Measurements from ENCODE around the gene AATK.

AATK gene

DNA sequence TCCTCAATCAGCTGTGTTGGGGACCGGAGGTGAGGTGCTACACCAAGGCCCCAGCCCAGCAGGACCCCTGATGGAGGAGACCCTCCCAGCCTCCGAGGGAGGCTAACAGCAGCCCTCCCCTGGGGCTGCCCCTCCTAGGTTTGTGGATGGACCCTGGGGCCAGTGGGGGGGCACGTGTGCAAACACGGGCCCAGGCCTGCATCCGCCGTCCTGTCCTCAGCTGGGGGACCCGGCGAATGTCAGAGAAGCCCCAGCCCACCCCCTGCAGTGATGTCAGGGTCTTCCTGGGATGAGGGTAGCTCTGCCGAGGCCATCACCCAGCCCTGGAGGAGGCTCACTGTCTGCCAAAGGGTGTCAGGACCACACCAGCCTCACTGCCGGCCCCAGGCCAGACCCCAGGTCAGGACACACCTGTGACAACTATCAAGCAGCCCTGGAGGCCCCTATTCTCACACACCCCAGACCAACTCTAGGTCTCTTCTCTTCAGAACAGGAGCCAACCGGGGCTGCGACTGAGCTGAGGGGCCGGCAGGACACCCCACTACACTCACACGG lies 30.0 kb upstream of the AATK start:
- DNase-seq (ENCODE audit: low read depth): no peak

DNA sequence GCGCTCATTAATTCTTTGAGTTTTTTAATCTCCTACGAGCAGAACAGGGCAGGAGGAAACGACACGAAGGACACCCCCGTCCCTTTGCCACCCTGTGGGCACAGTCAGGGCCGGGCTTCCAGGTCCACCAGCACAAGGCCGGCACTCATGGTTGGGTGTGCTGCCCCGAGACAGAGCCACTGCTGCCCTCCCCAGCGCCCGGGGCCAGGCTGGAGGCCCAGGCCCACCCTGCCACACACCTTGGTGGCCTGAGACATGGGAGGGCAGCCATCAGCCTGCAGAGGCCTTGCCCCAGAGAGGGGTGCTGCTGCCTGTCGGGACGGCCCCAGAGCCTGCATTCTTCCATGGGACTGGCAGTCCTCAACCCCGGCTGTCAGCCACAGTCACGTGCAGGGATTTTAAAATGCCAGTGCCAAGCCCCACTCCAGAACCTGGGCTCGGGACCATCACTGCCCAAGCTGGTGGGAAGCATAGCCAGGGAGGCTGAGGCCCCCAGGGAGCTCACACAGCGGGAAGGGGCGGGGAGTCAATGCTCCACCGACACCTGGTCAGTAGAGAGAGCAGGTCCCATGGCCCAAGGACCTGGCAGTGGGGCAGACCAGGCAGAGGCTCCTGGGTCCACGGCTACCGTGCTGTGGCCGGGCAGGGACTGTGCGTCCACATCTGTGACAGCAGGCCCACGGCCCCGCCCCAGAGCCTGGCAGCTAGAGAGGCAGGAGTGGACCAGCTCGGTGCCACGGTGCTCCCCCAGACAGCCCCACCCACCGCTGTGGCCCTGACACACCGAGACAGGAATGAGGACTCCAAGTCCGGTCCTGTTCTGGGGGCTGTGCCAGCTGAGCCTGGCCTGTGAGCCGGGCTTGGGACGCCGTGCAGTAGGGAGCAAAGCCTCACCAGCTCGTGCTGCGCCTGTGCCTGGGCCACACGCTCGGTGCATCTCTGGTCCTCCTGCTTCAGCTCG lies 29.2 kb upstream of the AATK start:
- no peak for DNase-seq (ENCODE audit: low read depth)

DNA sequence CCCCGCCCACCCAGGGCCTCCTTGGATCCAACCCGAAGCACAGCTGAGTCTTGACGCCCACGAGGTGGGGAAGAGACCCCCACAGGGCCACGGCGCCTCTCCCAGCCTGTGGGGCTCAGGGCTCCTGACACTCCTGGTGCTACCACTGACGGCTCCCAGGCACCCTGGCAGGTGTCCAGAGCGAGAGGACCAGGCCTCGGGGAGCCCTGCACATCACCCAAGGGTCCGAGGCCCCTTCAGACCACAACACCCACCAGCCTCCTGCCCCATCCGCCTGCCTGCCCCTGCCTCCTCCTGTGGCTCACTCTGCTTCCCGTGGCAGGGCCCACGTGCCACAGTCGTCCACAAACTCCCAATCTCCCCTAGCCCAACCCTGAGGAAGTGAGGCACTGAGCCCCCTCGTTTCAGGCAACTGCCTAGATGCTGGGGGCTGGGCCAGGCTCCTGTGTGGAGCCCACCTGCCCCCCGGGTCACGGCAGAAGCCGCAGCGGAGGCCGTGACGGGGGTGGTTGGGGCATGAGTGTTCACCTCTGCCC lies 28.3 kb upstream of the AATK start:
- no peak for DNase-seq (ENCODE audit: low read depth)

DNA sequence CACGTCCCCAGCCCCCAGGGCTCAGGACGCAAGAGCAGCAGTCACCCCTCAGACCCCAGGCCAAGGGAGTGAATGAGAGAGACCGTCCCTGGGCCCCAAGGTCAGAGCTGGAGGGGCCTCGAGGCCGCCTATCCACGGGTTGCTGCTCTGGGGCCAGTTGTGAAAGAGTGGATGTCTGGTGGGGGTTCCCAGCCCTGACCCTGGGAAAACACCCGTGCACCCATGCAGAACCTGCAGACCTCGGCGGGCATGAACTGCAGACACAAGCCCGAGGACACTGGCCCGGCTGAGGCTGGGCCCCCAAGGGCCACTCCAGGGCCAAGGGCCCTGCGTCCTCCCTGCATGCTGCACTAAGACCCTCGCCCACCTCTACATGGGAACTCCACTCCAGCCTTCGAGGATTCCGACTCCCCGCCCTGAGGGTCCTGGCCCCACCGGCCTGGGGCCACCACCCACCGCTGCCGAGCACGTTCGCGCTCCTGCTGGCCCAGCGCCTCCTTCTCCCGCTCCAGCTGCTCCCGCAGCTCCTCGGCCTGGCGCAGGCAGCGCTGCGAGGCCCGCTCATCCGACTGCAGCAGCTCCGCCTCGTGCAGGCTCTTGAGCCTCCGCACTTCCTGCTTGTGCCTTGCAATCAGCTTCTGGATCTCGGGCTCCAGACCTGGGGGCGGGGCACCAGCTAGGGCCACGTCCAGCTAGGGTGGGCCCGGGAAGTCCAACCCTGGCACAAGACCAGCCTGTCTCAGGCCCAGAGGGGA lies 27.6 kb upstream of the AATK start:
- DNase-seq (ENCODE audit: low read depth): no peak

DNA sequence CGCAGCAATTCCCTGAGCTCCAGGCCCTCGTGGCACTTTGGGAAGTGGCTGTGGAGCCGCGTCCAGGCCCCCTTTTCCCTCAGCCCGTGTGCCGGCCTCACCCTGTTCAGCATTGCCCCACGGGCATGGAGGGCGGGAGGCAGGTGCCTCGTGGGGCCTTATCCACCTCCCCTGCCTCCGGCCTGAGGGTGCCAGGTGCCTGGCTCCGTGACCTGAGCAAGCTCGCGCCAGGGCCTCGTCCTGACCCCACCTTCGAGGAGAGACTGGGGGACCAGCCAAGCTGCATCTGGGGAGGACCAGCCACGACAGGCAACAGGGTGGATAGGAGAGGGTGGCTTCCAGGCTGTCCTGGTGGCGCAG lies 27.0 kb upstream of the AATK start:
- DNase-seq (ENCODE audit: low read depth): no peak

DNA sequence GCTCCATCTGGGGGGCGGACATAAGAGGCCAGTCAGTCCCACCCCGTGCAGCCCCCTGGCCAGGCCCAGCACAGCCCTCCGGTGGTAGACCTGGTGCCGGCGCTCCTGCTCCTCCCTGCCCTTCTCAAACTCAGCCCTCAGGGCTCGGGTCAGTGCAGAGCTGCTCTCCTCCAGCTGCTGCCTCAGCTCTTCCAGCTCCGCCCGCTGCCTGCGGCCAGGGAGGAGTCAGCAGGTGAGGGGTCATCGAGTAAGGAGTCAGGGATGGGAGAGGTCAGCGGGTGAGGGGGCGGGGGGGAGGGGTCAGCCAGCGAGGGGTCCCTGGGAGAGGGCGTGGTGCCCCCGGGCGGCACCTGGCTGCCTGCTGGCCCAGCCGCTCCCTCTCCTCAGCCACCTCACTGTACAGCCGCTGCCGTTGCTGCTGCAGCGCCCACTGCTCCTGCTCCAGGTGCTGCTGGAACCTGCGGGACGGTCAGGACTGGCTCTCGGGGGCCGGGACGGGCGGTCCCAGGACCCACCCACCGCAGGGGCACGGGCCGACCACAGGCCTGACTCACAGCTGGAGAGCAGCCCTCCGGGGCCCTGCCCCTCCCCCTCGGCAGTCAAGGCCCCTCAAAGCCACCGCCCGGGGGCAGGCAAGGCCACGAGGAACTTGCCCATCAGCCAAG lies 26.5 kb upstream of the AATK start:
- DNase-seq (ENCODE audit: low read depth): no peak

DNA sequence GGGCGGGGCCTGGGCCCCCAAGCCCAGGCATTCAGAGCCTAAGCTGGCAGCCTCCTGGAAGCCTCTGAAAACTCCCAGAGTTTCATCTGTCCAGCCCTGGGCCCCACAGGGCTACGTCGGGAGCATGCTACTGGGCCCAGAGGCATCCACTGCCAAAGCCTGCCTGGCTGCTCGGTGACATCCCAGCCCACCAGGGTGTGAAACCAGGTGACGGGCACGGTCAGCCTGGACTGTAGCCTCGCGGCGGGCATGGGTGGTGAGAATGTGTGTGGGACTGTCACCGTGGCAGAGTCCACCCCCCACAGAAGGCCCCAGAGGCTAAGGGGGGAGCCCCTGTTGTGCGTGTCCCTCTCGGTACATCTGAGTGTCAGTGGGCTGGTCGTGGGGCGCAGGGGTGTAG lies 25.6 kb upstream of the AATK start:
- no peak for DNase-seq (ENCODE audit: low read depth)

DNA sequence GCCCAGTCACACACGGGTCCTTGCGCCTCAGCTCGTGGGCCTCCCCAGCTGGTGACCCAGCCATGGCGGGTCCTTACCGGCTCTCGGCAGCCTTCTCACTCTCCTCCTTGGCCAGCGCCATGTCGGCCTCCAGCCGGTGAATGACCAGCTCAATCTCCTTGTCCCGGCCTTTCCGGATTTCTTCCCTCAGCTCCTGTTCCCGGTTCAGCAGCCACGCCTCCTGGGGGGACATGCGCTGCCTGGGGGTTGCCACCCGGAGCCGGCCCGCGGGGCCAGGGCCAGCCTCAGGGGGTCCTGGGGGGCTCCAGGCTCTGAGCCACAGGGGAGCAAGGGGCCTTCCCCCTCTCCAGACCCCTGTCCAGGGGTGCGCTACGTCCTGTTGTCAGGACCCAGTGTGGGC lies 25.1 kb upstream of the AATK start:
- DNase-seq (ENCODE audit: low read depth): no peak

DNA sequence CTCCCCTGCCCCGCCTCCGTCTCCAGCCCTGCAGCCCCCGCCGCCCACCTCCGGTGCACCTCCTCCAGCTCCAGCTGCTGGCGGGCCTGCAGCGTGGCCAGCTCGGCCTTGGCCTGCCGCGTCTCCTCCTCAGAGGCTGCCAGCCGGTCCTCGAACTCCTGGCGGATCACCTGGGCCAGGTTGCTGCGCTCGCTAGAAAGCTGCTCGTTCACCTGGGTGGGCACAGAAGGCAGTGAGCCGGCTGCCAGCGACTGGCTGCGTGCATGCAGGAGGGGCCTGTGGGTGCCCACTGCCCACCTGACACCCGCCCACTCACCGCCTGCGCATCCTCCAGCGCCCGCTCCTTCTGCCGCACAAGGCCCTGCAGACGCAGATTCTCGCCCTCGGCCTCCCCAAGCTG lies 24.6 kb upstream of the AATK start:
- DNase-seq (ENCODE audit: low read depth): no peak

DNA sequence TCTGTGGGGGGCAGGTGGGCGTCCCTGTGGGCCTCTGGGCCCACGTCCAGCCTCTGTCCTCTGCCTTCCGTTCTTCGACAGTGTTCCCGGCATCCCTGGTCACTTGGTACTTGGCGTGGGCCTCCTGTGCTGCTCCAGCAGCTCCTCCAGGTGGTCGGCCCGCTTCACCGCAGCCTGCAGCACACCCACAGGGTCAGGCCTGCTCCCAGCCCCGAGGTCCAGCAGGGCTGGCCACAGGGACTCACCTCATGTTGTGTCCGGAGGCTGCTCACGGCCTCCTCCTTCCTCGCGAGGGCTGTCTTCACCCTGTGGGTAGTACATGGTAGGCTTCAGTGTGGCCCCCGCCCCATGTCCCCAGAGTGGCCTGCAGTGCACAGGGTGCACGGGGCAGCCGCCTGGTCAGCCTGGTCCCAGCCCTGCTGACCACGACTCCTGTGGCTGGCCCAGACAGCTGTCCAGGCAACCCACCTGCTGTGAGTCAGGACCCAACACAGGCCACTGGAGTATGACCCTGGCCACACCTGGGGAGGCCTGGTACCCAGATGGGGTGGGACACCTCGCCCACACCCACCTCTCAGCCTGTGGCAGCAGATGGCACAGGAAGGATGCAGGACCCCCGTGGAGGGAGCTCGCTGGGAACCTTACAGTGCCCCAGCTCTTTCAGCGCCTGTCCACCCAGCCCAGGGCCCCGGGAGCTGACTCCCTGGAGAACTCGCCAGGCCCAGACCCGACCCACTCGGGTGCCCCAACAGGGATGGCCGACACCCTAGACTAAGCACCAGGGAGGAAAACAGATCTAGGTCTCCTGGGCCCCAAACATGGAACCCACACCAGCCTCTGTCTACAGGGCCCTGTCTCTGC lies 23.9 kb upstream of the AATK start:
- no peak for DNase-seq (ENCODE audit: low read depth)

DNA sequence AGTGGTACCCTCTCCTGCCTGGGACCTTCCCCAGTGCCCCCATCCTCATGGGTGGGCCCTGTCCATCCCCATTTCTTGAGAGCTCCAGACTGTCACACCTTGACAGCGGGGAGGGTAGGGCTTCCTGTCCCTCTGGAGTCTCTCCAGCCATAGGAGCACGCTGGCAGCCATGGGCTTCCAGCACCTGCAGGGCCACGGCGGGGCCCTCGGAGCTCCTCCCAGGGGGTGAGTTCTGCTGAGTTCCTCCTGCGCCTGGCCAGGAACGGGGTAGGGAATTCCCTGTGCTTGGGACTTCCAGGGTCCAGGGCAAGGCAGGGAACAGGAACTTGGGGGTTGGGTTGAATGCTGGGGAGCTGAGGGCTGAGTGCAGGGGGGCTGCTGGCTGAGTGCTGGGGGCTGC lies 23.0 kb upstream of the AATK start:
- no peak for DNase-seq (ENCODE audit: low read depth)

DNA sequence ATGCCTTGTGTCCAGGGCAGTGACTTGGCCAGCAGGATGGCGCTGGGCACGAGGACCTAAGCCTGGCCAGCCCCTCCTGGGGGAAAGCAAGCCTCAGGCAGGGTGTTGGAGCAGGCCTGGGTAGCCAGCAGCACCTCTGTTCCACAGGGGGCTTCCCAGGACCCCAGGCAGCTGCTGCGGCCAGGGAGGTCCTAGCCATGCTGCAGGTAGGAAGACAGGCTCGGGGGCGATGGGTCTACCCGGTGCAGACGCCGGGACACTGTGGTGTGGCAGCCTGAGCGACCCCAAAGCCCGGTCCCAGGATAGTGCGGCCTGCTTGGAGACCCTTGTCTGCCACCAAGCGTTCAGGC lies 22.4 kb upstream of the AATK start:
- DNase-seq (ENCODE audit: low read depth): no peak

DNA sequence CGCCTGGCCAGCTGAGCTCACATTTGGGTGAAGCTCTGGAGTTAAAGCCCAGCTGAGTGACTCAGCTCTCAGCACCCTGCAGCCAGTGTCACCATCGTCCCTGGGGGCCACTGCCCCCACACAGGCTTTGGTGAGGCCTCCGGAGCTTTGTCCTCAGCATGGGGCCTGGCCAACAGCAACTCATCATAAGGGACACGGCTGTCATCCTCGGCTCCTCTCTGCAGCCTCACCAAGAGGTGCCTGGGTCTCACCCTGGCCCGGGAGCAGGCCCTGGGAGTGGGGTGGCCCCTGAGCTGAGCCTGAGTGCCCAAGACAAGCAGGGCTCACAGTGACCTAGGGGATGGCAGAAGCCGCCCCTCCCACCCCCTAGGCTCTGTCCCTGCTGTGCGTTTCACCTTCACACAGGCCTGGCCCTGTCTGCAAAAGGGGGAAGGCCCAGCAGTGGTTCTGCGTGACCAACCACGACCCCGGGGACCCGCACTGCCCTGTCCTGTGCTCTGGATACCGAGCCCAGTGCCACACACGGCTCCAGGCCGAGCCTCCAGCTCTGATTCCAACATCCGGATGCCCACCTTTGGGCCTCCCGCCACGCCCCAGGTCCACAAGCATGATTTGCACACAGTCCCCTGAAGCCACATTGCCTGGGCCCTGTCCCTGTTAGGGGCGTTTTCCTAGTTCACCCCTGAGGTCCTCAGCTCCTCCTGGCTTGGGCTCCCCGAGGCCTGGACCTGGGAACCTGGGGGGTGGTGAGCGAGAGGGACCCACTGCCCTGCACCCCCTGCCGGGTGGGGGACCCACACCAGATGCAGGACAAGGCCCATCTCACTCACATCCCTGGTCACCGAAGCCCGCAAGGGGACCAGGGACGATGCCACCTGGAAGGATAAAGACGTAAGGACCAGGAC lies 21.8 kb upstream of the AATK start:
- no peak for DNase-seq (ENCODE audit: low read depth)

DNA sequence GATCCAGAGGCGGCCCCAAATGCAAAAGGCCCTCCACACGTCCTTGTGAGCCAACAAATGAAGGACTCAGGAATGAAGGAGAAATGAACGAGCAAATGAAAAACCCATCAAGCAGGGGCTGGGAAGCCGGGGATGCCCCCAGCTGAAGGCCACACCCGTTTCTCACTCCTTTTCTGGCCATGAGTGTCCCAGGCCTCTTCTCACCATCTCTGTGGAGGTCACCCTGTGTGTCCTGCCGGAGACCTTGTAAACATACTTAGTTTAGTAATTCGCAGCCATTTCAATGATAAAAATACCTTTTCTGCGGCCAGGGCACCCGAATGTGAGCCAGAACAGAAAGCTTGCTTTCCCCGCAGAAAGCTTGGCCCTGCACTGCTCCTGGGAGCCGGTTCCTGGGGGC lies 21.1 kb upstream of the AATK start:
- DNase-seq (ENCODE audit: low read depth): no peak

DNA sequence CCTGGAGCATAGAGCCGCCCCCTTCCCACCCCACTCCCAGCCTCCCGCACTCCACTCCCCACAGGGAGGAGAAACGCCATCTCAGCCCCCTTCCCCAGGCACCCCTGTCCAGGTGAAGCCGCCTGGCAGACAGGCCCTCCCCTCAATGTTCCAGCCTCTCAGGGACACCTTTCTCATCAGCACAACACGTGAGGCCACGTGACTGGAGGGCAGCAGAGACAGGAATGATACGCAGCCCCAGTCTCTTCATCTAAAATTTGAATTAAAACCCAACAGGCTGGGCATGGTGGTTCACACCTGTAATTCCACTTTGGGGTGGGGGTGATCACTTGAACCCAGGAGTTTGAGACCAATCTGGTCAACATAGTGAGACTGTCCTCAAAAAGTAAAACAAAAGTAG lies 20.2 kb upstream of the AATK start:
- DNase-seq (ENCODE audit: low read depth): no peak

DNA sequence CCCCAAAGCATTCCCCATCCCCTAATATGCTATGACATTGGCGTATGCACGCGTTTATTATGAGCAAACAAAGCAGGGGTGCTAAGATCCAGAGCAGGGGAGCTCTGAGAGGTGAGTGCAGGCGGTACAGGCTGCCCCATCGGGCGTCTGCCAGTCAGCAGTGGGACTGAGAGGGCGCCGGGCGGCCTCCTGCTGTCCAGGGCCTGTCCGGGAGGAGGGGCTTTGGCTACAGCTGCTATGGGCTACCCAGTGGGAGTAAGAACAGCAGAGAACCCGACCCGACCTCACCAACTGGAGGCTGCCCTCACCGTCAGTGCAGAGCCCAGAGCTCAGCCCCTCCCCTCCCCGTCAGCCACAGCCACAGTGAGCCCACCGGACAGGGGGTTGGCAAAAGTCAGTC lies 18.5 kb upstream of the AATK start:
- DNase-seq (ENCODE audit: low read depth): no peak

DNA sequence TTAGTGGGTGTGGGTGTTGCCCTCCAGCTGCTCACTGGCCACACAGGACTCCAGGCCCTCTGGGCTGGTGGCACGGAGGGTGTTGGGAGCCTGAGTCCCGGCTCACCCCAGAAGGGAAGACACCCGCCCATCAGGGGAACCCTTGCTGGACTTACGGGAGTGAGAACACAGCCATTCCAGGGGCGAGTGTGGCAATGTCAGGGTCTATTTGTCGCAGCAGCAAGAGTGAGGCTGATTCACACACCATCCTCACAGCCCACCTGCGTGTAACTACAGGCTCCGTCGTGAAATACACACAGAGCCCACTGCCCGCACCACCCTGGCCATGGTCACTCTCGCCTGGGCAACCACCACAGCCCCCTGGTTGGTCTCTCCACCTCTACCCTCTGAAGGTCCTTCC lies 17.8 kb upstream of the AATK start:
- DNase-seq (ENCODE audit: low read depth): no peak

DNA sequence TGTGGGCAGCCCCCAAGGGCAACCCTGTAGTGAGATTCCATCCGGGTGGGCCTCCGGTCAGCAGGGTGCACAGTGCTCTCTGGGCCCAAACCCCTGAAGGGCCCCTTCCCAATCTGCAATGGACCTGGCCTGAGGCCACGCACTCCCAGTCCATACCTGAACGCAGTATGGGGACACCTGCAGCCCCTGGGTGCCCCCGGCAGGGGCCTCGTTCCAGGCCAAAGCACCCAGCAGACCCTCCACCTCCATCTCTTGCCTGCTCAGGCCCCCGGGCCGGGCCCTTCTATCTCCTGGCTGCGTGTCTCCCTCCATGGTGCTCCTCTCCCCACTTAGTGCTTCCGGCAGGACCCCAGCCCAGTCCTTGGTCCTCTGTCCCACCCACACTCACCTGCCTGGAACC lies 17.3 kb upstream of the AATK start:
- no peak for DNase-seq (ENCODE audit: low read depth)

DNA sequence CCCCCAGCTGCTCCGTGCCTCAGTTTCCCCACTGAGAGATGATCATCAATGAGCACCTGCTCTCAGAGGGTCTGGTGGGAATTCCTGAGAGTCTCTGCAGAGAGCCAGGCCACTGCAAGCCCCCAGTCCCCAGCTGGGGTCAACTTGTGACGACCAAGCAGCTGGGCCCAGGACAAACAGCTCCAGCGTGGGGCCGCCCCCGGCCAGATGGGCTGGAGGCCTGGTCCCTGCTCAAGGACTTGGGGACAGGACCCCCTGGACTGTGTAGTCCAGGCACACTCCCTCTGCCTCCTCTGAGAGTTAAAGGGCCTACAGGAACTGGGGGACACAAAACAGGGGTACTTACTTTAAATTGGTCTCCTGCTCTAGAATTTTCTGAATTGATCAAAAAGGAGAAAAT lies 16.6 kb upstream of the AATK start:
- DNase-seq (ENCODE audit: low read depth): no peak

DNA sequence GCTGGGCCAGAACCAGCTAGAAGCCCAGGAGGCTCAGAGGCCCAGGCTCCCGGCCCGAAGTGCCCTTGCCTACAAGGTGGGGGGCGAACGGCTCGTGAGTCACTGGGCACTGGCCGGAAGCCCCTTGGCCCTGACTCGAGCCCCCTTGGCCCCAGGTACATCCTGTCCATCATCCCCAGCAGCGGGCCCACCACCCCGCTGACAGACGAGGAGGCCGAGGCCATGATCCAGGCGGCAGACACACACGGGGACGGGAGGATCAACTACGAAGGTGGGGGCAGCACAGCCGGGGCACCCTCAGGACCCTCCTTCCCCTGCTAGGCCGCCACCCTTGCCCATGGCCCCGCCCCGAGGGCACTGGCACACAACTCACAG lies 15.8 kb upstream of the AATK start:
- no peak for DNase-seq (ENCODE audit: low read depth)
